Stimulated activated naive CD8-positive, alpha-beta T cell treated with anti-CD3 and anti-CD28 coated beads, Interleukin-15, amount 100 ng/mL, for 72 hours (primary cell): Measurements from ENCODE around the gene IL12RB2.

ENCODE experiments used
- ATAC-seq: fragments of 150-1000 bp; cut with Tn5 transposase; 2 replicates; pipeline ENCODE4 v1.10.0; 2021; ENCODE audit warnings: mild to moderate bottlenecking, moderate library complexity
- DNase-seq, 2 donors: peaks; one replicate each; pipeline ENCODE4 v3.0.0; 2021 to 2022
- H3K27ac Mint-ChIP-seq, 2 donors: one replicate each; pipeline ENCODE4 v1.8.0; 2022; ENCODE audit warnings: mild to moderate bottlenecking in 2 of 2, mixed read lengths in 2 of 2, moderate library complexity in 2 of 2
- H3K27me3 Mint-ChIP-seq: one replicate; pipeline ENCODE4 v1.8.0; 2022; ENCODE audit warnings: mixed read lengths
- H3K4me1 Mint-ChIP-seq: one replicate; pipeline ENCODE4 v1.8.0; 2022; ENCODE audit warnings: mild to moderate bottlenecking, mixed read lengths
- H3K4me3 Mint-ChIP-seq, 2 donors: one replicate each; pipeline ENCODE4 v1.8.0; 2022; ENCODE audit warnings: mild to moderate bottlenecking in 2 of 2, mixed read lengths in 2 of 2, moderate library complexity in 1 of 2
- H3K9me3 Mint-ChIP-seq, 2 donors: one replicate each; pipeline ENCODE4 v1.8.0; 2022; ENCODE audit warnings: mixed read lengths in 2 of 2

IL12RB2 gene

DNA sequence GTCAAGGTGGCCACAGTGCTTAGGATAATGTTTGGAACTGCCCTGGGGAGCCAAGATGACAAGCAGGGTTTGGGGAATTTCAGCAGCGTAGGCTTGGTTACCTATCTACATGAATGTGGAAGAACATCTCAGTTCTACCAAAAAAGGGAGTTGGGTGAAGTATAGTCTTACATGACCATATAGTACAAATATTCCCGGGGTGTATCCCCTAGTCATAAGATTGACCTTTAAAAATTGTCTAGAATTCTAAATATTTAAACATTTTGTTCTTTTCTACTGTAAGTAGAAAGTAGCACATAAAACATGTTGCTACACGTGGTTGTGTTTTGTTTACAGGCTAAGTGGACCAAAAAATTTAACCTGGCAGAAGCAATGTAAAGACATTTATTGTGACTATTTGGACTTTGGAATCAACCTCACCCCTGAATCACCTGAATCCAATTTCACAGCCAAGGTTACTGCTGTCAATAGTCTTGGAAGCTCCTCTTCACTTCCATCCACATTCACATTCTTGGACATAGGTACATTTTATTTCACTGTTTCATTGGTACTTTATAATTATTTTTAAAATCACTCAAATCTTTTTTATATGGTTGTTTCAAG is 20.3 kb downstream of the IL12RB2 start:
- no peak for ATAC-seq
- DNase-seq = no peak
- Mint-ChIP-seq H3K4me1 (peaks cover 41% of the 10 kb centered on the region), H3K27ac (peak overlapping the region in 1 of 2 donors; percentile 55), H3K27me3 (no peaks in the 10 kb centered on the region), H3K4me3 (peak overlapping the region in 1 of 2 donors; percentile 16), H3K9me3 (no peaks in the 10 kb centered on the region)

- peak overlapping the region; percentile 86 to 88 for H3K27ac Mint-ChIP-seq
- peak; percentile 94 for ATAC-seq
- no peaks in the 10 kb centered on the region for H3K9me3 Mint-ChIP-seq
- H3K4me1 Mint-ChIP-seq = peaks cover 86% of the 10 kb centered on the region
- DNase-seq = peak; percentile 50 to 68
- H3K4me3 Mint-ChIP-seq = peak overlapping the region; percentile 44 to 53
- no peaks in the 10 kb centered on the region for H3K27me3 Mint-ChIP-seq
These were observed 25.2 kb downstream of the IL12RB2 start for GRCh38 chr1:67332653-67333529.

DNA sequence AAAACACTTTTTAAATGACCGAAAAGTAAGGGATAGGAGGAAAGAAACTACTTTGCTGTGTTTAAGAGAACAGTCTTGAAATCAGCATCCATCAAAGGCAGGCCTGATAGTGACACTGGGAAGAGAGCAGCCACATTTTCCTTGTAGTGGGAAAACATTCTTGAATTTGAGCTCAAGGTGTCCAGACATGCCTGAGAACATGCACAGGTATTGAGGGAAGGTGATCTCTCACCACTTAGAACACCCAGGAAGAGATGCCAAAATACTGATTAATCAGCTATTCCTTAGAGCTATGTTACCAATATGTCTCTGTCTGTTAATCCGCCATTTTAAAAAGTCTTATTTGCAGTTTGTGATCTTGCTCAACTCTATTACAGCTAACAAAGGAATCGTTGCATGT is 25.9 kb downstream of the IL12RB2 start:
- H3K4me3 Mint-ChIP-seq = peak overlapping the region; percentile 44 to 53
- peaks cover 87% of the 10 kb centered on the region for H3K4me1 Mint-ChIP-seq

GRCh38 chr1:67335411-67335810 is 27.7 kb downstream of the IL12RB2 start:
- H3K4me3 Mint-ChIP-seq = peak overlapping the region; percentile 4 to 81

More for the DNA sequence above, 25.9 kb downstream of the IL12RB2 start:
- DNase-seq (no peak), ATAC-seq (no peak)
- Mint-ChIP-seq H3K27ac (peak overlapping the region; percentile 37 to 66), H3K9me3 (no peaks in the 10 kb centered on the region), H3K27me3 (no peaks in the 10 kb centered on the region)

DNA sequence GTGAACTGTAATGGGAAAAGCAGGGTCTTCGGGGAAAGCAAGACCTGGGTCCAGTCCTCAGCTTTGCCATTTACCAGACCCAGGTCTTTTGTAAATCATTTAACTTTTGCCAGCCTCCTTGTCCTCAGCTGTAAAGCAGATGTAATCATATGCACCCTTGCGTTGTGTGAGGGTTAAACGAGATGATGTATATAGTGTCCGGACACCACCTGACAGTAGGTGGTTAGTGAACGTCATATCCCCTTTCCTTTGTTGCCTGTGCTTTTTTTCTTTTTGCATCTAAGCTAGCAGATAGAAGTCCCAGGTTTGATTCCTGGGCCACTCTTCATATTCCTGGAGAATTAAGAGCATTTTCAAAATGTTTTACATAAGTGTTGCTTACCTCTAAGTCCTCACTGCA is 28.5 kb downstream of the IL12RB2 start:
- Mint-ChIP-seq H3K4me3 (peak overlapping the region; percentile 66 to 81), H3K27me3 (no peaks in the 10 kb centered on the region), H3K9me3 (no peaks in the 10 kb centered on the region), H3K27ac (peak overlapping the region; percentile 36 to 91), H3K4me1 (peaks cover 96% of the 10 kb centered on the region)
- ATAC-seq = no peak
- no peak for DNase-seq

More at GRCh38 chr1:67335411-67335810, 27.7 kb downstream of the IL12RB2 start:
- no peaks in the 10 kb centered on the region for H3K9me3 Mint-ChIP-seq
- H3K27me3 Mint-ChIP-seq = no peaks in the 10 kb centered on the region
- H3K4me1 Mint-ChIP-seq = peaks cover 95% of the 10 kb centered on the region
- no peak for DNase-seq
- peak overlapping the region; percentile 61 to 93 for H3K27ac Mint-ChIP-seq
- no peak for ATAC-seq

- peak; percentile 29 for ATAC-seq
- Mint-ChIP-seq H3K4me1 (peaks cover 96% of the 10 kb centered on the region), H3K27me3 (no peaks in the 10 kb centered on the region), H3K9me3 (no peaks in the 10 kb centered on the region), H3K27ac (peak overlapping the region; percentile 90 to 91), H3K4me3 (peak overlapping the region; percentile 66 to 81)
- peak in 1 of 2 donors; percentile 55 for DNase-seq
These were observed 29.1 kb downstream of the IL12RB2 start for GRCh38 chr1:67336783-67337182.

DNA sequence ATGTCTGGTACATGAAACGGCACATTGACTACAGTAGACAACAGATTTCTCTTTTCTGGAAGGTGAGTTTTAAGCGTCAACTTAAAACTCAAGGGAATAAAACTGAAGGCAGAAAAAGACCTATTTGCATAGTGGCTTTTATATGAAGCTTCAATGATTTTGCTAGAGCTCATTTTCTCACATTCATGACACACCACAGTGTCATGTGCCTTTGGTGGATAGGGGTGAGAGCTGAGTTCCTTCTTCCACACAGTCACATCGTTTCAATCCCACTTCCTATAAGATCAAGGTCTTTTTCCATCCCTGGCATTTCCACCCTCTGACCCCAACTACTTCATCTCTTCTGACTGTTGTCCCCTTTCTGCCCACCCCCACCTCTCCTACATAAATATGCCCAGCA is 31.0 kb downstream of the IL12RB2 start:
- ATAC-seq (no peak), DNase-seq (no peak)
- Mint-ChIP-seq H3K4me3 (peak overlapping the region; percentile 61 to 67), H3K4me1 (peaks cover 92% of the 10 kb centered on the region), H3K27me3 (no peaks in the 10 kb centered on the region), H3K27ac (peak overlapping the region; percentile 35 to 96), H3K9me3 (no peaks in the 10 kb centered on the region)

DNA sequence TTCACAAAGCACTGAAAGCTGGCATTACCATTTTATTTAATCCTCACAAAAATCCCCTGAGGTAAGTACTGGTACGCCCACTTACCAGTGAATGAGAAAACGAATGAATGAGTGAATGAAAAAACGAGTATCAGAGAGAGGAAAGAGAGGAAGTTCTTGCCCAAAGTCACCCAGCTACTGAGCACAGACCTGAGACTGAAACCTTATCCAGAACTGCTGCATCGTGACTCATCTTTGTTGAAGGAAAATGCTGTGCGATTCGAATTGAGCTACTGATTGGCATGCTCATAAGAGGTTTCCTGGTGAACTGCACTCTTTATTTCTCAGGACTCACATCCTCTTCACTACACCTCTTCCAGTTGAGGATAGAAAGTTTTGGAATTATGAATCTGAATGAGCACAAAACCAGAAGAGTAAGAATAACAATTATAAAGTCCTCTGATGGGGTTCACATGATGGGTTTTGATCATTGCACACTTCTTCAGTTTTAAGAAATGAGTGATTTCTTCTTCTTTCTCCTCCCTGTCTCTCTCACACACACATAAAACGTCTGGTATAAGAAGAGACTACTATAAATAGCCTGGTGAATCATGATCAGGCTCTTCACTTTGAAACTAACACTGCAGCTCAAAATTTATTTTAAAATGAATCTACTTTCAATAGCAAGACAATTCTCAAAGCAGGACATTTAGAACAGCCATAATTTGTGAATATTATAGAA is 32.1 kb downstream of the IL12RB2 start:
- DNase-seq (peak in 1 of 2 donors; percentile 50), ATAC-seq (peak; percentile 47)
- no peaks in the 10 kb centered on the region for H3K9me3 Mint-ChIP-seq
- H3K4me1 Mint-ChIP-seq = peaks cover 84% of the 10 kb centered on the region
- peak overlapping the region; percentile 15 to 96 for H3K27ac Mint-ChIP-seq
- H3K27me3 Mint-ChIP-seq = no peaks in the 10 kb centered on the region
- peak overlapping the region; percentile 61 to 67 for H3K4me3 Mint-ChIP-seq

GRCh38 chr1:67342076-67342890 is 34.6 kb downstream of the IL12RB2 start:
- H3K27me3 Mint-ChIP-seq = no peaks in the 10 kb centered on the region
- peak overlapping the region; percentile 9 to 78 for H3K4me3 Mint-ChIP-seq
- peak overlapping the region; percentile 15 to 21 for H3K27ac Mint-ChIP-seq
- peak; percentile 64 for ATAC-seq
- DNase-seq = peak in 1 of 2 donors; percentile 55
- peaks cover 60% of the 10 kb centered on the region for H3K4me1 Mint-ChIP-seq
- H3K9me3 Mint-ChIP-seq = no peaks in the 10 kb centered on the region

DNA sequence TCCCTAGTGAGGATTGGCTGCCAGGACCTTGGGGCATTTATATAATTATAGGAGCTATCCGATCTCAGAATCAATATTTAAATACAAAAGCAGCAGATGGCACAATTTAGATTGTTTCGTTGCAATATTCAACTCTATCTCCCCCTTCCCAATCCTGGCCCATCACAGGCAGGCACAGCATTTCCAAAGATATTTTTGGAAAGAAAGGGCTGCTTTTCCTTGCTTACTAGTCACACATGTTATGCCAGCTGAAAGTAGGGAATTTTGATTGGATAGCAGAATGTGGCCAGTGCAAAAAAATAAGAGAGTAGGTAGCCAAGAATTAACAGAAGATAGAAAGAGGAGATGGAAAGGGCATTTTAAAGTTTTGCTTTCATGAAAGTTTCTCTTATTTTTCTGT is 37.9 kb downstream of the IL12RB2 start:
- Mint-ChIP-seq H3K27ac (no peak overlapping the region), H3K9me3 (no peaks in the 10 kb centered on the region), H3K4me1 (peaks cover 44% of the 10 kb centered on the region), H3K4me3 (no peak overlapping the region), H3K27me3 (no peaks in the 10 kb centered on the region)
- DNase-seq (no peak), ATAC-seq (no peak)

DNA sequence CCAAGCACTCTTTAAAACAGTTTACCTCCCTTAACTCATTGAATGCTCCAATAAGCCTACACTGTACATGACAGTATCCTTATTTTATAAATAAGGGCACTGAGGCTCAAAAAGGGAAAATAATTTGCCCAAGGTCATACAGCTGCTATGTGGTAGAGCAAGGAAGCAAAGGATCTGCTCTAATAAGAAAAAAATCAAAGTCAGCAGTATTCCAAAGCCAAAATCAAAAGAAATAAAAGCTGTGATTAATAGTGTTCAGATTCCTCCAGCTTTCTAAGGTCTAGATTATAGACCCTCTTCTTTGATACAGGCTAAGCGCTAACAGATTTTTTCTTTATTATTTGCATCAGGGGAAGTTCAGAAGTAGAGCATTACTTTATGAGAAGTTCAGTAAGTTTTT is 39.3 kb downstream of the IL12RB2 start:
- peaks cover 29% of the 10 kb centered on the region for H3K4me1 Mint-ChIP-seq
- ATAC-seq (no peak), DNase-seq (no peak)
- H3K27ac Mint-ChIP-seq = no peak overlapping the region
- H3K4me3 Mint-ChIP-seq = no peak overlapping the region
- no peaks in the 10 kb centered on the region for H3K27me3 Mint-ChIP-seq
- no peaks in the 10 kb centered on the region for H3K9me3 Mint-ChIP-seq

DNA sequence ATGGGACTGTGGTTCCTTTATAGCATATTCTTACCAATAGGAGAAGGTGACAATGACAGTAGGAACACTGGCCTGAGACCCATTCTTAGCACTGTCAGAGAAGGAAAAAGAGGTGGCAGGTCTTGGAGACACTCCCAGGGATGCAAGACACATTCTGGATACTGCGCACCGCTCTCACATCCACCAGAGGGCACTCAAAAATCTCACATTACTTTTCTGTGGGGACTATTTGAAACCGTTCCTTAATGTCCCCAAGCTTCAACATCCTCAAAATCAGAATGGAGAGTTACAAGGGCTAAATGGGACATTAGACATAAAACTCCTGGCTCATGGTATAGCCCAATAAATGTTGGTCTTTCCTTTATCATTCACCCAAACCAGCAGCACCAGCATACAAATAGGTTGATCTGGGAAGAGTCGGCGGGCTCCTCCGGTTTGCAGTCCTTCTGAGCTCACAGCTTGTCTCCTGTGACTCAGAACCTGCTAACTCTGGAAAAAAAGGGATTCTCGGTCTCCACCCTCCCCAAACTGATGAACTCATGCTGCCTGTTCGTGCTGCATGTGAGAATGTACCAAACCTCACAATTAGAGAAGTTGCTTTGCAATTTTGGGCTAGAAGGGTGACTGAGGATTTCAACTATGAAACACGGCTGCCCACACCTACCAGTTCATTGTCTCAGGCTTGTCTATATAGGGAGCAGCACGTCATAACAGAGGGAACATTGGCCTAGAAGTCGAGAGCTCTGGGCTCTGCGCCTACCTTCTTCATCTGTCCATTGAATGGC is 40.2 kb downstream of the IL12RB2 start:
- Mint-ChIP-seq H3K27me3 (no peaks in the 10 kb centered on the region), H3K4me3 (no peak overlapping the region), H3K27ac (no peak overlapping the region), H3K4me1 (peaks cover 23% of the 10 kb centered on the region), H3K9me3 (no peaks in the 10 kb centered on the region)
- DNase-seq (no peak), ATAC-seq (peak; percentile 32)

- H3K27me3 Mint-ChIP-seq = no peaks in the 10 kb centered on the region
- DNase-seq (no peak), ATAC-seq (no peak)
- no peak overlapping the region for H3K27ac Mint-ChIP-seq
- H3K9me3 Mint-ChIP-seq = no peaks in the 10 kb centered on the region
- H3K4me3 Mint-ChIP-seq = no peak overlapping the region
- peaks cover 17% of the 10 kb centered on the region for H3K4me1 Mint-ChIP-seq
These were observed 41.0 kb downstream of the IL12RB2 start for GRCh38 chr1:67348586-67349252.

DNA sequence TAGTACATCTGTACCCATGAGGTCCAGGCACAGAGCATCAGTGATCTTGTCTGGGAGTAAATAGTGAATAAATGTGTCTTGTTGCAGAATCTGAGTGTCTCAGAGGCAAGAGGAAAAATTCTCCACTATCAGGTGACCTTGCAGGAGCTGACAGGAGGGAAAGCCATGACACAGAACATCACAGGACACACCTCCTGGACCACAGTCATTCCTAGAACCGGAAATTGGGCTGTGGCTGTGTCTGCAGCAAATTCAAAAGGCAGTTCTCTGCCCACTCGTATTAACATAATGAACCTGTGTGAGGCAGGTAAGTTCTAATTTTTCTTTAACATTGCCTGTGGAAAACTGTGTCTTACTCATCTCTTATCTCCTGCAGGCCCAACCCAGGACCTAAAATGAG is 43.1 kb downstream of the IL12RB2 start:
- Mint-ChIP-seq H3K4me3 (no peak overlapping the region), H3K4me1 (peaks cover 20% of the 10 kb centered on the region), H3K9me3 (no peaks in the 10 kb centered on the region), H3K27me3 (no peaks in the 10 kb centered on the region), H3K27ac (no peak overlapping the region)
- no peak for DNase-seq
- ATAC-seq = peak; percentile 56
